ENCODE data around the gene NHSL2.

- no peak for TF ChIP-seq CTCF (IDR thresholded peaks at IDR 0.05)
- TF ChIP-seq POLR2AphosphoS5 (IDR thresholded peaks at IDR 0.05; ENCODE audit: low read depth, low read length): no peak
- TF ChIP-seq REST (IDR thresholded peaks at IDR 0.05; ENCODE audit: insufficient read depth in 1 of 2, low read depth in 2 of 2, low read length in 1 of 2): no peak
Observed at GRCh38 chrX:72016881-72017783, 106.5 kb downstream of the NHSL2 start.

Data from Panc1 (cell line).